HTR-8/SVneo (cell line): ENCODE measurements around the gene AKAP11.

Source experiments
- DNase-seq: peaks from one replicate; pipeline ENCODE4 v3.0.0; 2011; ENCODE audit warnings: low spot score, mixed read lengths; ENCODE audit not compliant: insufficient read length
- FAIRE-seq: peaks from 2 replicates; lab custom pipeline; 2011; peaks lifted over from hg19 to GRCh38; lab: Jason Lieb, UNC

Gene AKAP11

DNA sequence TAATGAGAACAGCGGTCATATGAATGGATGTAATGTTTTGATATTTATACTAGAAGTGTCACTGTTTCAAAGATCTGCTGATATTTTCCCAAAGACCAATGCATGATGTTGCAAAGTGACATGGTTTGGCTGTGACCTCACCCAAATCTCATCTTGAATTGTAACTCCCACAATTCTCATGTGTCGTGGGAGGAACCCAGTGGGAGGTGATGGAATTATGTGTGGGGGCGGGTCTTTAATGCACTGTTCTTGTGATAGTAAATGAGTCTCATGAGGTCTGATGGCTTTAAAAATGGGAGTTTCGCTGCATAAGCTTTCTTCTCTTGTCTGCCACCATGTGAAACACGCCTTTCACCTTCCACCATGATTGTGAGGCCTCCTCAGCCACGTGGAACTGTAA is 98.3 kb downstream of the AKAP11 start:
- FAIRE-seq (no peak), DNase-seq (no peak)
